G401 (cell line): ENCODE measurements around the gene CIB4. TPM values are rescaled to one million over a fixed set of nuclear protein-coding genes. Genes with fewer than 3 reads are reported as not detected.
A peak's percentile ranks its signal among the peaks of the same experiment; 100 is the strongest.

Source experiments
- DNase-seq: peaks from one replicate; pipeline ENCODE4 v3.0.0-alpha.2; 2015; ENCODE audit warnings: low spot score
- in situ Hi-C: cut with HindIII; loops from 2 replicates; pipeline ENCODE4 v1.10.0; 2016; ENCODE audit warnings: low sequenced_read_pairs, mixed read lengths
- total RNA-seq: library from RNA; depleted of rRNA; stranded (reverse); fragments of >200 nt; shearing (Covaris generic); gene quantifications from 2 replicates; pipeline ENCODE4 v1.2.3, GENCODE V29; 2014

The CIB4 gene
- total RNA-seq, 1 experiment from 2014 or later: not detected

GRCh38 chr2:26563686-26564085 lies 77.5 kb downstream of the CIB4 start:
- no peak for DNase-seq
- in situ Hi-C loops: no loop called here

- peak; percentile 27 for DNase-seq
- in situ Hi-C loops: no loop called here
Observed at GRCh38 chr2:26562811-26563645, 78.1 kb downstream of the CIB4 start.

GRCh38 chr2:26561918-26562810 lies 79.0 kb downstream of the CIB4 start:
- in situ Hi-C loops: no loop called here

GRCh38 chr2:26561376-26561775 lies 79.8 kb downstream of the CIB4 start:
- in situ Hi-C loops: no loop called here

More at GRCh38 chr2:26561918-26562810, 79.0 kb downstream of the CIB4 start:
- DNase-seq: no peak

GRCh38 chr2:26560892-26561291 lies 80.3 kb downstream of the CIB4 start:
- in situ Hi-C loops: no loop called here
- no peak for DNase-seq

More at GRCh38 chr2:26561376-26561775, 79.8 kb downstream of the CIB4 start:
- DNase-seq: no peak

- no peak for DNase-seq
- in situ Hi-C loops: no loop called here
Observed at GRCh38 chr2:26559556-26559955, 81.6 kb downstream of the CIB4 start.

GRCh38 chr2:26559044-26559405 lies 82.1 kb downstream of the CIB4 start:
- in situ Hi-C loops: no loop called here
- no peak for DNase-seq

GRCh38 chr2:26558271-26559043 lies 82.7 kb downstream of the CIB4 start:
- peak; percentile 32 for DNase-seq
- in situ Hi-C loops: no loop called here

- no peak for DNase-seq
- in situ Hi-C loops: no loop called here
Observed at GRCh38 chr2:26557244-26557925, 83.8 kb downstream of the CIB4 start.

- in situ Hi-C loops: no loop called here
- no peak for DNase-seq
Observed at GRCh38 chr2:26556309-26557243, 84.6 kb downstream of the CIB4 start.

GRCh38 chr2:26555246-26556133 lies 85.7 kb downstream of the CIB4 start:
- DNase-seq: no peak
- in situ Hi-C loops: no loop called here

- DNase-seq: no peak
- in situ Hi-C loops: no loop called here
Observed at GRCh38 chr2:26552641-26553374, 88.4 kb downstream of the CIB4 start.

- in situ Hi-C loops: no loop called here
- DNase-seq: no peak
Observed at GRCh38 chr2:26550276-26551015, 90.7 kb downstream of the CIB4 start.

- DNase-seq: no peak
Observed at GRCh38 chr2:26542676-26543505, 98.3 kb downstream of the CIB4 start.

GRCh38 chr2:26542194-26542455 lies 99.0 kb downstream of the CIB4 start:
- DNase-seq: peak; percentile 61
- in situ Hi-C loops: no loop called here

More at GRCh38 chr2:26542676-26543505, 98.3 kb downstream of the CIB4 start:
- in situ Hi-C loops: no loop called here
